B cell (primary cell): ENCODE measurements around the gene DDX24. TPM values are rescaled to one million over a fixed set of nuclear protein-coding genes. Genes with fewer than 3 reads are reported as not detected.
A peak's percentile ranks its signal among the peaks of the same experiment; 100 is the strongest.

ENCODE experiments used
- ATAC-seq: fragments of 200-7000 bp; cut with Tn5 transposase; one replicate; pipeline ENCODE4 v1.10.0; 2021; ENCODE audit warnings: low read depth, mild to moderate bottlenecking, moderate number of reproducible peaks, moderate library complexity
- CTCF ChIA-PET: fragments of 350-600 bp; sonication (Branson Sonifier 250); formaldehyde crosslinking; loops from one replicate; lab custom pipeline; 2021; ENCODE audit warnings: antibody characterized with exemption, inconsistent platforms; lab: Charles Lee
- POLR2A ChIA-PET: fragments of 350-600 bp; sonication (Branson Sonifier 250); formaldehyde crosslinking; loops from one replicate; lab custom pipeline; 2021; ENCODE audit warnings: antibody characterized with exemption; lab: Charles Lee
- DNase-seq: peaks from one replicate; pipeline ENCODE4 v3.0.0; 2013
- H2AFZ ChIP-seq: 2 replicates; pipeline ENCODE4 v1.6.1; 2012; ENCODE audit warnings: mild to moderate bottlenecking, low read depth, low read length; ENCODE audit not compliant: insufficient read depth, poor library complexity, severe bottlenecking
- H3K27ac ChIP-seq, 2 donors: 1 replicate in 1 of 2; 2 replicates in 1 of 2; pipeline ENCODE4 v1.5.1; 2012 to 2013; ENCODE audit warnings: low read length in 2 of 2, mild to moderate bottlenecking in 2 of 2, moderate library complexity in 1 of 2
- H3K27me3 ChIP-seq, 4 experiments: fragments of 200-600 bp in 1 of 4; sonication (generic) in 1 of 4; replicated peaks in 1 of 4; 1 replicate in 2 of 4; 2 replicates in 2 of 4; pipeline versions ENCODE4 v1.6.1 to v1.7.0; 2013 to 2016; ENCODE audit warnings: low read length in 3 of 4, mild to moderate bottlenecking in 2 of 4, mixed read lengths in 1 of 4, moderate library complexity in 1 of 4; ENCODE audit not compliant: insufficient read depth in 4 of 4, control insufficient read depth in 3 of 4; ENCODE audit errors: control extremely low read depth in 1 of 4
- H3K36me3 ChIP-seq, 2 experiments: replicated peaks in 1 of 2; 1 replicate in 1 of 2; 2 replicates in 1 of 2; pipeline versions ENCODE4 v1.6.1 to v1.7.1; 2013; ENCODE audit warnings: low read length in 1 of 2; ENCODE audit not compliant: insufficient read depth in 2 of 2, control insufficient read depth in 1 of 2; ENCODE audit errors: control extremely low read depth in 1 of 2, extremely low read depth in 1 of 2
- H3K4me1 ChIP-seq, 2 donors: fragments of 200-600 bp in 1 of 2; sonication (generic) in 1 of 2; 1 replicate in 1 of 2; 2 replicates in 1 of 2; pipeline versions ENCODE4 v1.5.1 to v1.6.1; 2013 to 2017; ENCODE audit warnings: low read length in 2 of 2; ENCODE audit not compliant: control insufficient read depth in 2 of 2, insufficient read depth in 2 of 2
- H3K4me2 ChIP-seq: replicated peaks from 2 replicates; pipeline ENCODE3; 2012; ENCODE audit warnings: mild to moderate bottlenecking, low read depth, low read length; ENCODE audit not compliant: poor library complexity, severe bottlenecking
- H3K4me3 ChIP-seq, 5 experiments: fragments of 200-600 bp in 1 of 5; sonication (generic) in 1 of 5; 1 replicate in 3 of 5; 2 replicates in 2 of 5; pipeline versions ENCODE4 v1.5.1 to v1.7.0; 2011 to 2016; ENCODE audit warnings: low read length in 4 of 5, mild to moderate bottlenecking in 4 of 5, low read depth in 2 of 5, control low read depth in 1 of 5, moderate library complexity in 1 of 5; ENCODE audit not compliant: insufficient read depth in 1 of 5; ENCODE audit errors: control extremely low read depth in 1 of 5, extremely low read depth in 1 of 5
- H3K79me2 ChIP-seq: fragments of 200-600 bp; sonication (generic); one replicate; pipeline ENCODE4 v1.6.0; 2016; ENCODE audit warnings: low read length; ENCODE audit not compliant: control insufficient read depth, insufficient read depth
- H3K9ac ChIP-seq: fragments of 200-600 bp; sonication (generic); 2 replicates; pipeline ENCODE4 v1.6.1; 2017; ENCODE audit warnings: mild to moderate bottlenecking, low read length, moderate library complexity
- H3K9me3 ChIP-seq, 3 donors: one replicate each; pipeline versions ENCODE4 v1.6.1 to v1.7.1; 2013; ENCODE audit warnings: low read length in 2 of 3; ENCODE audit not compliant: control insufficient read depth in 2 of 3, insufficient read depth in 1 of 3; ENCODE audit errors: control extremely low read depth in 1 of 3
- H4K20me1 ChIP-seq: 2 replicates; pipeline ENCODE4 v1.6.0; 2012; ENCODE audit warnings: mild to moderate bottlenecking, low read length; ENCODE audit not compliant: insufficient read depth, control insufficient read depth, poor library complexity, severe bottlenecking
- H3K27ac Mint-ChIP-seq: one replicate; pipeline ENCODE4 v1.8.0; 2021; ENCODE audit warnings: mixed read lengths
- H3K27me3 Mint-ChIP-seq: one replicate; pipeline ENCODE4 v1.8.0; 2021; ENCODE audit warnings: mixed read lengths
- H3K4me1 Mint-ChIP-seq: one replicate; pipeline ENCODE4 v1.8.0; 2021; ENCODE audit warnings: mixed read lengths
- H3K4me3 Mint-ChIP-seq: one replicate; pipeline ENCODE4 v1.8.0; 2021; ENCODE audit warnings: mixed read lengths
- H3K9me3 Mint-ChIP-seq: one replicate; pipeline ENCODE4 v1.8.0; 2022; ENCODE audit warnings: mixed read lengths; ENCODE audit not compliant: insufficient read depth
- EZH2 ChIP-seq: IDR thresholded peaks from 2 replicates; pipeline ENCODE4 v1.6.1; 2012; ENCODE audit warnings: borderline replicate concordance, low read depth, mild to moderate bottlenecking, moderate library complexity, low read length; ENCODE audit not compliant: insufficient read depth, poor library complexity, severe bottlenecking
- WGBS: methylation state at CpG from one replicate; pipeline ENCODE4 v1.1.5; 2013; ENCODE audit warnings: missing lambda C conversion rate; ENCODE audit not compliant: insufficient coverage; 5-methylcytosine and 5-hydroxymethylcytosine counted together
- intact Hi-C: fragments of 100-400 bp; cut with micrococcal nuclease; formaldehyde crosslinking; loops from one replicate; pipeline ENCODE4 v1.10.0; 2022
- polyA plus RNA-seq: library from polyadenylated mRNA; depleted of rRNA; stranded (reverse); fragments of >200 nt; gene quantifications from 2 replicates; pipeline ENCODE4 v1.2.3, GENCODE V29; 2012
- total RNA-seq, 2 donors: library from RNA; stranded (reverse); fragments of 120-200 nt in 1 of 2; gene quantifications; 1 replicate in 1 of 2; 2 replicates in 1 of 2; pipeline versions ENCODE4 v1.2.3 to v1.2.4, GENCODE V29; 2013 to 2022
- TF ChIP-seq, protein P1 (sequence below): fragments of 200-600 bp; IDR thresholded peaks from one replicate; pipeline ENCODE4 v1.8.0; 2022; ENCODE audit warnings: antibody characterized with exemption, mild to moderate bottlenecking

The DDX24 gene
- total and polyA plus RNA-seq, 2 donors (not counting 1 experiment from before 2014, with no cell fraction given), result 145 to 211 TPM

DNA sequence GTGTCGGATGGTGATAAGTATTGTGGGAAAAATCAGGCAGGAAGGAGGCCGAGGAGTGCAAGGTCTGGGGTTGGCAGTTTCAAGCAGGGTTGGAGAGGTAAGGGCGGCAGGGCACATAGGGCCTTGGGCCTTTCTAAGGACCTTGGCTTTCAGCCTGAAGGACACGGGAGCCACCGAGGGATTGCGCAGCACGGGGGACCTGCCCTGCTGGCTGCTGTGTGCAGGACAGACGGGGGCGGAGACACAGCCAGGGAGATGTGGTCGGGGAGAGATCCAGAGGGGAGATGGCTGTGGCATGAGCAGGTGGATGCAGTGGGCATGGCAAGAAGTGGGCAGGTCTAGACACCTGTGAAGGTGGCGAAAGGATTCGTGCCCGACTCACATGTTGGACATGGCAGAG, 40.2 kb downstream of the DDX24 start:
- no peak overlapping the region for H3K4me3 Mint-ChIP-seq
- Histone ChIP-seq H3K4me2 (no peak overlapping the region), H4K20me1 (no peaks in the 10 kb centered on the region), H3K4me1 (no peaks in the 10 kb centered on the region), H3K79me2 (no peaks in the 10 kb centered on the region), H3K36me3 (peaks cover 0 to 7% of the 10 kb centered on the region in 2 experiments), H3K9ac (no peak overlapping the region), H2AFZ (no peak overlapping the region), H3K4me3 (no peak overlapping the region), H3K27me3 (no peaks in the 10 kb centered on the region), H3K9me3 (no peaks in the 10 kb centered on the region), H3K27ac (no peak overlapping the region)
- no peak for ATAC-seq
- POLR2A ChIA-PET, result no interaction called here
- peak overlapping the region; percentile 12 for H3K27ac Mint-ChIP-seq
- DNase-seq, result no peak
- TF ChIP-seq, protein P1, sequence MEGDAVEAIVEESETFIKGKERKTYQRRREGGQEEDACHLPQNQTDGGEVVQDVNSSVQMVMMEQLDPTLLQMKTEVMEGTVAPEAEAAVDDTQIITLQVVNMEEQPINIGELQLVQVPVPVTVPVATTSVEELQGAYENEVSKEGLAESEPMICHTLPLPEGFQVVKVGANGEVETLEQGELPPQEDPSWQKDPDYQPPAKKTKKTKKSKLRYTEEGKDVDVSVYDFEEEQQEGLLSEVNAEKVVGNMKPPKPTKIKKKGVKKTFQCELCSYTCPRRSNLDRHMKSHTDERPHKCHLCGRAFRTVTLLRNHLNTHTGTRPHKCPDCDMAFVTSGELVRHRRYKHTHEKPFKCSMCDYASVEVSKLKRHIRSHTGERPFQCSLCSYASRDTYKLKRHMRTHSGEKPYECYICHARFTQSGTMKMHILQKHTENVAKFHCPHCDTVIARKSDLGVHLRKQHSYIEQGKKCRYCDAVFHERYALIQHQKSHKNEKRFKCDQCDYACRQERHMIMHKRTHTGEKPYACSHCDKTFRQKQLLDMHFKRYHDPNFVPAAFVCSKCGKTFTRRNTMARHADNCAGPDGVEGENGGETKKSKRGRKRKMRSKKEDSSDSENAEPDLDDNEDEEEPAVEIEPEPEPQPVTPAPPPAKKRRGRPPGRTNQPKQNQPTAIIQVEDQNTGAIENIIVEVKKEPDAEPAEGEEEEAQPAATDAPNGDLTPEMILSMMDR, result no peak
- CTCF ChIA-PET, result no interaction called here
- peaks cover 2% of the 10 kb centered on the region for H3K4me1 Mint-ChIP-seq
- no peaks in the 10 kb centered on the region for H3K9me3 Mint-ChIP-seq
- 94% methylated on average over 13 of the region's 13 CpGs for WGBS
- no peaks in the 10 kb centered on the region for H3K27me3 Mint-ChIP-seq
- intact Hi-C loops, result no loop called here

DNA sequence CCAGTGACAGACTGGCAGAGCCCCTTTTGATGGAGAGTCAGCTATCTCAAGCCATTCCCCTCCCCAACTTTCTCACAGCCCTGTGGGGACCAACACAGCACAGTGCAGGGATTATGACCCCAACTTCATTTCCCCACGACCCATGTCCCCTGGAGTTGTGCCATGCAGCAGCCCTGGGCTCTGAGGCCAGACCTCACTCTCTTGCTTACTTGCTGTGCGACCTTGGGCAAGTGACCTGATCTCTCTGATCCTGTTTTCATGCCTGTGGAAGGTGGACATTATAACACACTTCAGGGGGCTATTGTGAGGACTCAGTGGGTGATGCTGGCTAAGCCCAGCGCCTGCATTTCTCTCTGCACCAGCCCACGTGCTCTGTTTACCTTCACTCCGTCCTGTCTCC, 40.8 kb downstream of the DDX24 start:
- ATAC-seq (no peak), DNase-seq (no peak)
- H3K4me3 ChIP-seq, result no peak overlapping the region
- no peak overlapping the region for H2AFZ ChIP-seq
- H3K9ac ChIP-seq, result no peak overlapping the region
- no peaks in the 10 kb centered on the region for H3K79me2 ChIP-seq
- Mint-ChIP-seq H3K27me3 (no peaks in the 10 kb centered on the region), H3K4me3 (no peak overlapping the region), H3K4me1 (peaks cover 2% of the 10 kb centered on the region), H3K27ac (no peak overlapping the region), H3K9me3 (no peaks in the 10 kb centered on the region)
- peaks cover 0 to 3% of the 10 kb centered on the region in 2 experiments for H3K36me3 ChIP-seq
- H3K4me2 ChIP-seq, result no peak overlapping the region
- H4K20me1 ChIP-seq, result no peaks in the 10 kb centered on the region
- no peaks in the 10 kb centered on the region for H3K9me3 ChIP-seq
- WGBS, result 94% methylated on average over 2 of the region's 5 CpGs
- H3K27ac ChIP-seq, result no peak overlapping the region
- TF ChIP-seq EZH2, result no peak
- TF ChIP-seq, protein P1, result no peak
- ChIA-PET POLR2A (no interaction called here), CTCF (interaction anchor here (9.5 kb wide), 1 partner anchor 99 kb away, joined by 195 read pairs; no protein-coding TSS in a partner anchor)
- no peaks in the 10 kb centered on the region for H3K4me1 ChIP-seq
- intact Hi-C loops, result no loop called here
- no peaks in the 10 kb centered on the region for H3K27me3 ChIP-seq
